Measurements from ENCODE around the gene DPP10.

GRCh38 chr2:114683251-114683650 is 240.8 kb downstream of the DPP10 start:
- TF ChIP-seq POLR2AphosphoS5 (IDR thresholded peaks at IDR 0.05), result no peak
- TF ChIP-seq CTCF (IDR thresholded peaks at IDR 0.05), result no peak
- TF ChIP-seq EP300 (IDR thresholded peaks at IDR 0.05), result no peak

Measured in sigmoid colon (tissue), 4 donors.